ENCODE data around the gene B4GALT5. TPM values are rescaled to one million over a fixed set of nuclear protein-coding genes. Genes with fewer than 3 reads are reported as not detected.

Gene B4GALT5
- total RNA-seq, 1 donor from 2014 or later, result 46.1 TPM

DNA sequence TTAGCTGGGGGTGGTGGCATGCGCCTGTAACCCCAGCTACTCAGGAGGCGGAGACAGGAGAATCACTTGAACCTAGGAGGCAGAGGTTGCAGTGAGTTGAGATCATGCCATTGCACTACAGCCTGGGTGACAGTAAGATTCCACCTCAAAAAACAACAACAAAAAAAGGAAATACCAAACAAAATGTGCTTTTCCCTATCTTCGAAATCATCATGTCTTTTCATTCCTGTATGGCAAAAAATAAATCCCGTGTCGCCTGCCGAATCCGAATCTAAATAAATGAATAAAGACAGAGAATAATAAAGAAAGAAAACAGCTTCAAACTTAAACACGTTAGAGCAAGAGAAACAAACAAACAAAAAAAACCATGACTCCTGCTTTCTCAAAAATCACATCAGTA lies 11.8 kb downstream of the B4GALT5 start:
- DNase-seq (no peak), ATAC-seq (no peak)
- intact Hi-C loops (cut with DNase I), result no loop called here
- Histone ChIP-seq H3K27me3 (no peaks in the 10 kb centered on the region), H3K27ac (no peak overlapping the region), H3K9me3 (no peaks in the 10 kb centered on the region), H3K4me1 (peaks cover 69% of the 10 kb centered on the region), H3K4me3 (no peak overlapping the region), H3K36me3 (no peaks in the 10 kb centered on the region)
- TF ChIP-seq, protein P1, sequence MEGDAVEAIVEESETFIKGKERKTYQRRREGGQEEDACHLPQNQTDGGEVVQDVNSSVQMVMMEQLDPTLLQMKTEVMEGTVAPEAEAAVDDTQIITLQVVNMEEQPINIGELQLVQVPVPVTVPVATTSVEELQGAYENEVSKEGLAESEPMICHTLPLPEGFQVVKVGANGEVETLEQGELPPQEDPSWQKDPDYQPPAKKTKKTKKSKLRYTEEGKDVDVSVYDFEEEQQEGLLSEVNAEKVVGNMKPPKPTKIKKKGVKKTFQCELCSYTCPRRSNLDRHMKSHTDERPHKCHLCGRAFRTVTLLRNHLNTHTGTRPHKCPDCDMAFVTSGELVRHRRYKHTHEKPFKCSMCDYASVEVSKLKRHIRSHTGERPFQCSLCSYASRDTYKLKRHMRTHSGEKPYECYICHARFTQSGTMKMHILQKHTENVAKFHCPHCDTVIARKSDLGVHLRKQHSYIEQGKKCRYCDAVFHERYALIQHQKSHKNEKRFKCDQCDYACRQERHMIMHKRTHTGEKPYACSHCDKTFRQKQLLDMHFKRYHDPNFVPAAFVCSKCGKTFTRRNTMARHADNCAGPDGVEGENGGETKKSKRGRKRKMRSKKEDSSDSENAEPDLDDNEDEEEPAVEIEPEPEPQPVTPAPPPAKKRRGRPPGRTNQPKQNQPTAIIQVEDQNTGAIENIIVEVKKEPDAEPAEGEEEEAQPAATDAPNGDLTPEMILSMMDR (IDR thresholded peaks at IDR 0.05), result no peak

DNA sequence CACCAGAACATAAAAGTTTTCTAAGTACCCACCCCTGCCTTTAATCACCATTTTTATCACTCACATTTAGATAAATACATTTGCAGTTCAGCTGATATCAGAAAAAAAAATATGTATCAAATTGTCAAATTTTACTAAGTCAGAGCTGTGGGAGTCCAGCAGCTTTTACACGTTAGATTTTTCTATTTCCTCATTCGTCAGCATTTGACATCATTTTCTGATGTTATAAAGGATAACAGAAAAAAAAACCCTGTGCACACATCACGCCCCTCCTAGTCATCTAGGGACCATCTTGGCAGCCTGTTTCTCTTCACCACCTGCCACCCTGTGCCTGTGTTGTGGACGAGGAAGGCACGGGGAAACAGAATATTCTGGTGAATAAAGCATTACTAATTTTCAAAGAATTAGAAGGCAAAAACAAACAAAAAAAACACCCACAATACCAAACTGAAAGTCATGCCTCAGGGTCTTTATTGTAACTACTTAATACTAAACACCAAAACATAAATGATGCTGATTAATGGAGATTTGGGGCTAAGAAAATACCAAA lies 12.4 kb downstream of the B4GALT5 start:
- peaks cover 69% of the 10 kb centered on the region for H3K4me1 ChIP-seq
- ATAC-seq, result no peak

DNA sequence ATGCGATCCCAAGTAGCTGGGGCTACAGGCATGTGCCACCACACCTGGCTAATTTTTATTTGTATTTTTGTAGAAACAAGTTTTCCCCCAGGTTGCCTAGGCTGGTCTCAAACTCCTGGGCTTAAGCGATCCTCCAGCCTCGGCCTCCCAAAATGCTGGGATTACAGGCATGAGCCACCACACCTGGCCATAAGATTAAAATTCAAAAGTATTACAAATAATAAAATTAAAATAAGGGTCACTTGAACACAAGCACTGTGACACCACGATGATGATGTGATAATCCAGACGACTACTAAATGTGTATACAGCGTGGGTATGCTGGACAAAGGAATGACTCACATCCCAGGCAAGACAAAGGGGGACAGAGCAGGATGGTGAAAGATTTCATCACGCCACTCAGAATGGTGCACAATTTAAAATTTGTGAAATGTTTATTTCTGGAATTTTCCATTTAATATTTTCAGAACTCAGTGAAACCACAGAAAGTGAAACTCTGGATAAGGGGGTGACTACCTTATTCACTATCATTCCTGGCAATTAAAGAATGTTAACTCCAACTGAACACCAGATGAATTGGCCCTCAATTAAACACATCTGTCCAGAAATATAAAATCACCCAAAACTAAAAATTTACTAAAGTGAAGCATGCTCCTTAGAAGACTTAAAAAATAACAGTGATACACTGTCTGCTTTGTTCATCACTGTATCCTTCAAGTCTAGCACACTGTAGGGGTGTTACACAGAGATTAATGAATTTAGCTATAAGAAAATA lies 13.1 kb downstream of the B4GALT5 start:
- H3K4me1 ChIP-seq, result peaks cover 74% of the 10 kb centered on the region
- ATAC-seq (peak; percentile 70), DNase-seq (no peak)
- no peaks in the 10 kb centered on the region for H3K9me3 ChIP-seq
- TF ChIP-seq, protein P1 (IDR thresholded peaks at IDR 0.05), result no peak
- H3K27ac ChIP-seq, result no peak overlapping the region
- intact Hi-C loops (cut with DNase I), result no loop called here
- H3K4me3 ChIP-seq, result no peak overlapping the region
- no peaks in the 10 kb centered on the region for H3K27me3 ChIP-seq
- no peaks in the 10 kb centered on the region for H3K36me3 ChIP-seq

More for the DNA sequence above, 12.4 kb downstream of the B4GALT5 start:
- DNase-seq, result no peak
- TF ChIP-seq, protein P1 (IDR thresholded peaks at IDR 0.05), result no peak
- Histone ChIP-seq H3K27ac (no peak overlapping the region), H3K36me3 (no peaks in the 10 kb centered on the region), H3K27me3 (no peaks in the 10 kb centered on the region), H3K4me3 (no peak overlapping the region), H3K9me3 (no peaks in the 10 kb centered on the region)
- intact Hi-C loops (cut with DNase I), result no loop called here

DNA sequence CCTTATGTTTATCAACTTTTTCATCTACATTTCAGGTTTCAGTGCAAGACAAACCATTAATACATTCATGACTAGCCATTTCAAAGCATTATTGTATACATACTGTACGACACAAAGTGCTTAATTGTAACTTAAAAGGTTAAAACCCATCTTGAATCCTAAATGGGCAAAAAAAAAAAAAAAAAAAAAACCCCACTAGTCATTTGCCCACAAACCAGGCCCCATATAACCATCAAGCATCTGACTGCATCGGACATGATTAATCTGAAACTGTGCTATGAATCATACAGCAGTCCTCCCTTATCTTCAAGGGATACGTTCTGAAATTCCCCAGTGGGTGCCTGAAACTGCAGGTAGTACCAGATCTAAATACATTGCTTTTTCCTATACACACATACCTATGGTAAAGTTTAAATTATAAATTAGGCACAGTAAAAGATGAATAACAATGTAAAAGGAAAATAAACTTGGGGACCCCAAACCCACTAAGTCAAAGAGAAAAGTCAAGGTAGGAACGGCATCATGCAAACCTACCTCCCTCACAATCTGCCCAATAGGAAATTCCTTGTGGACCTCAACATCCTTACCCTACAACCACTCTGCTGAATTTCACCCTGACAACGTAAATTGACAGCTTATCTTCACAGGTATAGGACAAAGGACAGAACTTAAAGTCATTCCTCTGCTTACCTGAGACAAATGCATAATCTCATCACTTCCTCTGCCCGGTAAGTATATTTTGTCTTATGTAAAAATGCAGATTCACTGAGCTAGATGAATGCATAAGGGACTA lies 14.3 kb downstream of the B4GALT5 start:
- Histone ChIP-seq H3K4me3 (no peak overlapping the region), H3K27me3 (no peaks in the 10 kb centered on the region), H3K4me1 (peaks cover 75% of the 10 kb centered on the region), H3K27ac (no peak overlapping the region), H3K9me3 (no peaks in the 10 kb centered on the region), H3K36me3 (no peaks in the 10 kb centered on the region)
- intact Hi-C loops (cut with DNase I), result no loop called here
- TF ChIP-seq, protein P1 (IDR thresholded peaks at IDR 0.05), result no peak
- ATAC-seq, result no peak
- no peak for DNase-seq

DNA sequence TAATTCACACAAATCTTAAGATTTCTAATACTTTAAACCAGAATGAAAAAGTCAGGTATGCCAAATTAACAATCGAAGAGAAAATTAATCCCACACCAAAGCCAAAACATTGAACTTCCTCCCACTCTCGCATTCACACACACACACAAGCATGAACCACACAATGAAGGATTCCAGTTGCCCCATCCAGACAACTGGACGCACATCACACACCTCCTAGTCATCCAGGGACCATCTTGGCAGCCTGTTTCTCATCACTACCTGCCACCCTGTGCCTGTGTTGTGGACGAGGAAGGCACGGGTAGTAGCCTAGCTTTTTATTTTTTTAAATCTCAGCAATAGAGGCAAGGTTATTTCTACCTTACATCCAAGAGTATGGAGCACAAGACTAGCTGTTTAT lies 15.2 kb downstream of the B4GALT5 start:
- Histone ChIP-seq H3K4me1 (peaks cover 78% of the 10 kb centered on the region), H3K27ac (no peak overlapping the region), H3K27me3 (no peaks in the 10 kb centered on the region), H3K36me3 (no peaks in the 10 kb centered on the region), H3K4me3 (no peak overlapping the region), H3K9me3 (no peaks in the 10 kb centered on the region)
- intact Hi-C loops (cut with DNase I), result no loop called here
- TF ChIP-seq, protein P1 (IDR thresholded peaks at IDR 0.05), result no peak
- no peak for ATAC-seq
- DNase-seq, result no peak
